Ovary (tissue), 3 donors: Measurements from ENCODE around the gene ZMYM1.

Source experiments
- EP300 ChIP-seq: sonication (generic); formaldehyde crosslinking; IDR thresholded peaks from one replicate; pipeline ENCODE4 v1.6.1; 2017; ENCODE audit warnings: antibody characterized with exemption
- POLR2A ChIP-seq: fragments of 450-650 bp; IDR thresholded peaks from one replicate; pipeline ENCODE4 v1.6.1; 2017; ENCODE audit warnings: antibody characterized with exemption, mild to moderate bottlenecking, moderate library complexity
- TF ChIP-seq, protein P1 (sequence below), 3 donors: fragments of 450-650 bp in 2 of 3; fragments of 200-600 bp in 1 of 3; IDR thresholded peaks; one replicate each; pipeline versions ENCODE4 v1.5.1 to v1.8.0; 2016 to 2022; ENCODE audit warnings: antibody characterized with exemption in 3 of 3, mild to moderate bottlenecking in 1 of 3
- donor health status: DM: no; HTN: no; CAD: no.

DNA sequence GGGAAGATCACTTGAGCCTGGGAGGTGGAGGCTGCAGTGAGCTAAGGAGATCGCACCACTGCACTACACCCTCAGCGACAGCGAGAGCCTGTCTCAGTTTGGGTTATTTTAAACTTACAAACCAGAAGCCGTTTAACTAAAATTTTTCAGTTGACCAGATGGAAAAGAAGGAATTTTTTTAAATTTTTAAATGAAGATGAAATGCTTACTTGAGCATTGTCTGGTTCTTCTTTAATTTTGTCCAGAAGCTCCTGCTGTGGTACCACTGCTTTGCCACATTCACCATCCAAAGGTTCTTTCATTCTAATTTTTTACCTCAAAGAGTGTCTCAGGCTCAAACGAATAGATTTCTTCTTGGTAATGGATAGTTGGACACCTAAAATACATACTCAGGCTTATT lies 48.8 kb upstream of the ZMYM1 start:
- no peak for TF ChIP-seq POLR2A
- no peak for TF ChIP-seq EP300
- TF ChIP-seq, protein P1, sequence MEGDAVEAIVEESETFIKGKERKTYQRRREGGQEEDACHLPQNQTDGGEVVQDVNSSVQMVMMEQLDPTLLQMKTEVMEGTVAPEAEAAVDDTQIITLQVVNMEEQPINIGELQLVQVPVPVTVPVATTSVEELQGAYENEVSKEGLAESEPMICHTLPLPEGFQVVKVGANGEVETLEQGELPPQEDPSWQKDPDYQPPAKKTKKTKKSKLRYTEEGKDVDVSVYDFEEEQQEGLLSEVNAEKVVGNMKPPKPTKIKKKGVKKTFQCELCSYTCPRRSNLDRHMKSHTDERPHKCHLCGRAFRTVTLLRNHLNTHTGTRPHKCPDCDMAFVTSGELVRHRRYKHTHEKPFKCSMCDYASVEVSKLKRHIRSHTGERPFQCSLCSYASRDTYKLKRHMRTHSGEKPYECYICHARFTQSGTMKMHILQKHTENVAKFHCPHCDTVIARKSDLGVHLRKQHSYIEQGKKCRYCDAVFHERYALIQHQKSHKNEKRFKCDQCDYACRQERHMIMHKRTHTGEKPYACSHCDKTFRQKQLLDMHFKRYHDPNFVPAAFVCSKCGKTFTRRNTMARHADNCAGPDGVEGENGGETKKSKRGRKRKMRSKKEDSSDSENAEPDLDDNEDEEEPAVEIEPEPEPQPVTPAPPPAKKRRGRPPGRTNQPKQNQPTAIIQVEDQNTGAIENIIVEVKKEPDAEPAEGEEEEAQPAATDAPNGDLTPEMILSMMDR (IDR thresholded peaks at IDR 0.05), result no peak
